CD4-positive, alpha-beta memory T cell (primary cell): Measurements from ENCODE around the gene STKLD1. TPM values are rescaled to one million over a fixed set of nuclear protein-coding genes. Genes with fewer than 3 reads are reported as not detected.
"Not testable (repeated sequence)": the region's sequence is repeated elsewhere in the genome, so short reads cannot be mapped to it uniquely, and the experiment has no call there.

Experiments used
- CTCF ChIA-PET: fragments of 350-600 bp; sonication (Branson Sonifier 250); formaldehyde crosslinking; loops from one replicate; lab custom pipeline; 2021; ENCODE audit warnings: inconsistent platforms; ENCODE audit not compliant: partially characterized antibody; lab: Charles Lee
- POLR2A ChIA-PET: fragments of 350-600 bp; sonication (Branson Sonifier 250); formaldehyde crosslinking; loops from one replicate; lab custom pipeline; 2021; ENCODE audit not compliant: partially characterized antibody; lab: Charles Lee
- DNase-seq, 5 donors: peaks; one replicate each; pipeline versions ENCODE4 v3.0.0 to v3.0.0-alpha.2; 2020 to 2022; ENCODE audit warnings: mixed read lengths in 1 of 5
- H3K27ac ChIP-seq: one replicate; pipeline ENCODE4 v1.7.0; 2013; ENCODE audit warnings: low read depth, low read length
- H3K27me3 ChIP-seq: 2 replicates; pipeline ENCODE4 v1.7.0; 2013; ENCODE audit warnings: mild to moderate bottlenecking, low read length, moderate library complexity; ENCODE audit not compliant: insufficient read depth
- H3K36me3 ChIP-seq: 2 replicates; pipeline ENCODE4 v1.7.0; 2013; ENCODE audit warnings: mild to moderate bottlenecking, low read length, moderate library complexity; ENCODE audit not compliant: insufficient read depth
- H3K4me1 ChIP-seq: 2 replicates; pipeline ENCODE4 v1.7.0; 2013; ENCODE audit warnings: mild to moderate bottlenecking, low read length, moderate library complexity; ENCODE audit not compliant: insufficient read depth
- H3K4me3 ChIP-seq, 2 donors: one replicate each; pipeline ENCODE4 v1.7.0; 2013; ENCODE audit warnings: low read length in 2 of 2, mild to moderate bottlenecking in 1 of 2
- H3K9me3 ChIP-seq, 2 donors: one replicate each; pipeline ENCODE4 v1.7.0; 2013; ENCODE audit warnings: low read length in 2 of 2, control low read depth in 1 of 2; ENCODE audit not compliant: control insufficient read depth in 1 of 2
- H3K27ac Mint-ChIP-seq, 7 donors: one replicate each; pipeline ENCODE4 v1.8.0; 2020 to 2021; ENCODE audit warnings: mixed read lengths in 7 of 7, mild to moderate bottlenecking in 6 of 7, inconsistent platforms in 3 of 7, moderate library complexity in 3 of 7
- H3K27me3 Mint-ChIP-seq, 2 donors: one replicate each; pipeline ENCODE4 v1.8.0; 2020 to 2021; ENCODE audit warnings: mixed read lengths in 2 of 2
- H3K36me3 Mint-ChIP-seq, 2 donors: one replicate each; pipeline ENCODE4 v1.8.0; 2020 to 2021; ENCODE audit warnings: mixed read lengths in 2 of 2, inconsistent platforms in 1 of 2, mild to moderate bottlenecking in 1 of 2
- H3K4me1 Mint-ChIP-seq, 4 donors: one replicate each; pipeline ENCODE4 v1.8.0; 2020 to 2021; ENCODE audit warnings: mixed read lengths in 4 of 4, mild to moderate bottlenecking in 1 of 4
- H3K4me3 Mint-ChIP-seq, 8 donors: one replicate each; pipeline ENCODE4 v1.8.0; 2020 to 2021; ENCODE audit warnings: mixed read lengths in 8 of 8, mild to moderate bottlenecking in 7 of 8, moderate library complexity in 6 of 8, inconsistent platforms in 3 of 8
- H3K9me3 Mint-ChIP-seq, 8 donors: one replicate each; pipeline ENCODE4 v1.8.0; 2020 to 2021; ENCODE audit warnings: mixed read lengths in 8 of 8, mild to moderate bottlenecking in 5 of 8, inconsistent platforms in 3 of 8, moderate library complexity in 1 of 8
- intact Hi-C: fragments of 100-400 bp; cut with micrococcal nuclease; formaldehyde crosslinking; loops from one replicate; pipeline ENCODE4 v1.15.1; 2023
- polyA plus RNA-seq, 2 donors: library from polyadenylated mRNA; unstranded; fragments of 300-500 nt; fragmentation: Illumina TruSeq; gene quantifications; one replicate each; pipeline ENCODE4 v1.2.3, GENCODE V29; 2021
- total RNA-seq, 2 experiments: library from RNA; stranded (reverse); gene quantifications; one replicate each; pipeline ENCODE4 v1.2.3, GENCODE V29; 2021

Gene STKLD1
- total and polyA plus RNA-seq, 4 experiments from 2014 or later, result 1.4 to 2.1 (median 1.5) TPM; not detected in 1

DNA sequence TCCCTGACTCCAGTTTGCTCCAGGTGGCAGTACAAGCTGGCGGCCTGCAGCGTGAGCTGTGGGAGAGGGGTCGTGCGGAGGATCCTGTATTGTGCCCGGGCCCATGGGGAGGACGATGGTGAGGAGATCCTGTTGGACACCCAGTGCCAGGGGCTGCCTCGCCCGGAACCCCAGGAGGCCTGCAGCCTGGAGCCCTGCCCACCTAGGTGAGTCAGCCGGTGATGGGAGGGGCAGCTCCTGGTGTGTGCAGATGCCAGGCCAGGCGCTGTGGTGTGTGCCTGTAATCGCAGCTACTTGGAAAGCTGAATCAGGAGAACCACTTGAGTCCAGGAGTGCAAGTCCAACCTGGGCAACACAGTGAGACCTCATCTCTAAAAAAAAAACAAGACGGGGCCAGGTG lies 73.6 kb downstream of the STKLD1 start:
- POLR2A ChIA-PET, result no interaction called here
- H3K27me3 ChIP-seq, result no peaks in the 10 kb centered on the region
- no peaks in the 10 kb centered on the region for H3K36me3 ChIP-seq
- no peak overlapping the region for H3K27ac ChIP-seq
- no peak overlapping the region for H3K4me3 ChIP-seq
- Mint-ChIP-seq H3K27me3 (peaks cover 3 to 5% of the 10 kb centered on the region in 2 donors), H3K4me3 (no peak overlapping the region), H3K36me3 (no peaks in the 10 kb centered on the region), H3K4me1 (no peaks in the 10 kb centered on the region), H3K9me3 (no peaks in the 10 kb centered on the region), H3K27ac (no peak overlapping the region)
- CTCF ChIA-PET, result no interaction called here
- peak in 1 of 5 donors; percentile 13 for DNase-seq
- intact Hi-C loops, result no loop called here
- no peaks in the 10 kb centered on the region for H3K4me1 ChIP-seq
- H3K9me3 ChIP-seq, result no peaks in the 10 kb centered on the region

GRCh38 chr9:133451865-133452264 lies 75.7 kb downstream of the STKLD1 start:
- H3K4me1 Mint-ChIP-seq, H3K4me3 ChIP-seq, H3K36me3 ChIP-seq, CTCF ChIA-PET, intact Hi-C loops, H3K9me3 ChIP-seq, POLR2A ChIA-PET, H3K27ac ChIP-seq, H3K27me3 ChIP-seq, H3K36me3 Mint-ChIP-seq, H3K27ac Mint-ChIP-seq, H3K4me3 Mint-ChIP-seq, H3K4me1 ChIP-seq, H3K27me3 Mint-ChIP-seq, H3K9me3 Mint-ChIP-seq: not testable (repeated sequence)
- DNase-seq, result peak in 1 of 5 donors; percentile 18

DNA sequence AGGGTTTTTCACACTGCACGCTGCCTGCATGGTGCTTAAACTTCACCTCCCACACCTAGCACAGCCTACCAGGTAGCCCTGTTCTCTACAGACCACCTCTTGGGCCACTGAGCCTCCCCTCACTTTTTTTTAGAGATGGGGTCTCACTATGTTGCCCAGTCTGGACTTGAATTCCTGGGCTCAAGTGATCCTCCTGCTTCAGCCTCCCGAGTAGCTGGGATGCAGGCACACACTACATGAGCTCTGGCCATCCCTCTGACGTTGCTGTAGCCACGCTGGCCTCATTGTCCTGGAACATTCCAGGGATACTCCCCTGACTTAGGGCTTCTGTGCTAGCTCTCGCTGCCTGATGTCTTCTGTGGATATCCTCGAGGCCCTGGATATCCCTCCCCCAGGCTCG lies 76.4 kb downstream of the STKLD1 start:
- no peaks in the 10 kb centered on the region for H3K27me3 ChIP-seq
- no peaks in the 10 kb centered on the region for H3K36me3 ChIP-seq
- Mint-ChIP-seq H3K27ac (no peak overlapping the region), H3K9me3 (no peaks in the 10 kb centered on the region), H3K36me3 (no peaks in the 10 kb centered on the region), H3K4me1 (no peaks in the 10 kb centered on the region), H3K4me3 (no peak overlapping the region), H3K27me3 (peaks cover 0 to 3% of the 10 kb centered on the region in 2 donors)
- no peak overlapping the region for H3K27ac ChIP-seq
- intact Hi-C loops, result no loop called here
- ChIA-PET CTCF (interaction anchor here (1.0 kb wide), 1 partner anchor 266 kb away, joined by 3 read pairs; no protein-coding TSS in a partner anchor), POLR2A (no interaction called here)
- no peaks in the 10 kb centered on the region for H3K4me1 ChIP-seq
- no peaks in the 10 kb centered on the region for H3K9me3 ChIP-seq
- DNase-seq, result no peak
- no peak overlapping the region for H3K4me3 ChIP-seq

DNA sequence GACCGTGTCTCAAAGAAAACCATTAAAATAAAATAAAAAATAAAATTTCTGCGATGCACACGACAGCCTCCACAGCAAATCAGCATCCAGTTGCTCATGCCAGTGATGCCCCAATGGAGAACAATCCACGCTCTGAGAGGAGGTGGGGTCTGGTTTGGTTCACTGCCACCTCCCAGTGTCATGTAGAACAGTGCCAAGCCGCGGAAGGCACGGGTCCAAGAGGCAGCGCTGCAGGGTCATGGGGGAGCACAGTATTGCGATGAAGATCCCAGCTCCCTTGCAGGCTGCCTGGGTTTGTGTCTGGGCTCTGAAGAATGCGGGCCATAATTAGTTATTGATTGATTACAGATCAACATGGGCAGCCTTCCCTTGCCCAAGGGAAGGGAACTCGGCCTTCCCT lies 77.5 kb downstream of the STKLD1 start:
- intact Hi-C loops, result no loop called here
- no peak overlapping the region for H3K27ac Mint-ChIP-seq
- Histone ChIP-seq H3K36me3 (no peaks in the 10 kb centered on the region), H3K9me3 (no peaks in the 10 kb centered on the region), H3K4me1 (peaks cover 1% of the 10 kb centered on the region), H3K4me3 (no peak overlapping the region), H3K27me3 (no peaks in the 10 kb centered on the region), H3K27ac (no peak overlapping the region)
- no peaks in the 10 kb centered on the region for H3K36me3 Mint-ChIP-seq
- ChIA-PET CTCF (no interaction called here), POLR2A (no interaction called here)
- H3K4me3 Mint-ChIP-seq, result no peak overlapping the region
- H3K27me3 Mint-ChIP-seq, result peaks cover 0 to 3% of the 10 kb centered on the region in 2 donors
- DNase-seq, result peak in 1 of 5 donors; percentile 3
- H3K4me1 Mint-ChIP-seq, result peaks cover 0 to 2% (median 1%) of the 10 kb centered on the region in 4 donors
- H3K9me3 Mint-ChIP-seq, result no peaks in the 10 kb centered on the region

DNA sequence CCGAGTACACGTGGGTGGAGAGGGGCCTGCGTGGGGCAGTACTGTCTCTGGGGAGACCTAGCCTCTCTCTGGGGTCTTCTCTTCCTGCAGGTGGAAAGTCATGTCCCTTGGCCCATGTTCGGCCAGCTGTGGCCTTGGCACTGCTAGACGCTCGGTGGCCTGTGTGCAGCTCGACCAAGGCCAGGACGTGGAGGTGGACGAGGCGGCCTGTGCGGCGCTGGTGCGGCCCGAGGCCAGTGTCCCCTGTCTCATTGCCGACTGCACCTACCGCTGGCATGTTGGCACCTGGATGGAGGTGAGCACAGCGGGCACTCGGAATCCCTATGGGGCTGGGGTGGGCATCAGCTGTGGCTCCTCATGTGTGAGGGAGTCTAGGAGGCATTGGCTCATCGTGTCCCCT lies 78.2 kb downstream of the STKLD1 start:
- Mint-ChIP-seq H3K9me3 (no peaks in the 10 kb centered on the region), H3K4me1 (peaks cover 0 to 9% (median 4%) of the 10 kb centered on the region in 4 donors), H3K27ac (no peak overlapping the region), H3K36me3 (no peaks in the 10 kb centered on the region), H3K27me3 (no peaks in the 10 kb centered on the region), H3K4me3 (no peak overlapping the region)
- H3K27ac ChIP-seq, result no peak overlapping the region
- peak in 1 of 5 donors; percentile 3 for DNase-seq
- CTCF ChIA-PET, result no interaction called here
- POLR2A ChIA-PET, result no interaction called here
- H3K4me3 ChIP-seq, result no peak overlapping the region
- H3K36me3 ChIP-seq, result no peaks in the 10 kb centered on the region
- H3K9me3 ChIP-seq, result no peaks in the 10 kb centered on the region
- H3K27me3 ChIP-seq, result no peaks in the 10 kb centered on the region
- intact Hi-C loops, result no loop called here
- peaks cover 8% of the 10 kb centered on the region for H3K4me1 ChIP-seq

GRCh38 chr9:133454943-133455673 lies 78.9 kb downstream of the STKLD1 start:
- H3K4me3 Mint-ChIP-seq, result no peak overlapping the region
- POLR2A ChIA-PET, result no interaction called here
- Histone ChIP-seq H3K4me3 (no peak overlapping the region), H3K27me3 (no peaks in the 10 kb centered on the region), H3K4me1 (peaks cover 10% of the 10 kb centered on the region), H3K27ac (no peak overlapping the region), H3K36me3 (no peaks in the 10 kb centered on the region), H3K9me3 (no peaks in the 10 kb centered on the region)
- H3K4me1 Mint-ChIP-seq, result peaks cover 0 to 16% (median 5%) of the 10 kb centered on the region in 4 donors
- H3K36me3 Mint-ChIP-seq, result peaks cover 0 to 4% of the 10 kb centered on the region in 2 donors
- intact Hi-C loops, result no loop called here
- CTCF ChIA-PET, result no interaction called here
- no peaks in the 10 kb centered on the region for H3K27me3 Mint-ChIP-seq
- H3K9me3 Mint-ChIP-seq, result no peaks in the 10 kb centered on the region
- DNase-seq, result peak in 1 of 5 donors; percentile 13
- H3K27ac Mint-ChIP-seq, result peak overlapping the region in 1 of 7 donors; percentile 78
